PC-3 (cell line): ENCODE measurements around the gene MT1B. TPM values are rescaled to one million over a fixed set of nuclear protein-coding genes. Genes with fewer than 3 reads are reported as not detected.
A peak's percentile ranks its signal among the peaks of the same experiment; 100 is the strongest.

ENCODE experiments used
- ATAC-seq: fragments of 200-7000 bp; cut with Tn5 transposase; 2 replicates; pipeline ENCODE4 v1.9.1; 2020; ENCODE audit warnings: mild to moderate bottlenecking, moderate library complexity
- BruUV-seq: library from RNA; stranded (reverse); fragments of 400-500 nt; replicated peaks from 2 replicates; lab custom pipeline; 2021; lab: Mats Ljungman, UMichigan
- CTCF ChIA-PET: fragments of 300-600 bp; sonication (Branson Sonifier 250); formaldehyde crosslinking; loops from one replicate; lab custom pipeline; 2022; ENCODE audit warnings: antibody characterized with exemption; lab: Charles Lee
- POLR2A ChIA-PET: fragments of 300-600 bp; sonication (Branson Sonifier 250); formaldehyde crosslinking; loops from one replicate; lab custom pipeline; 2022; ENCODE audit warnings: antibody characterized with exemption; ENCODE audit not compliant: unreplicated experiment; lab: Charles Lee
- DNase-seq: peaks from one replicate; pipeline ENCODE4 v3.0.0-alpha.2; 2015
- H2AFZ ChIP-seq: fragments of 300-600 bp; sonication (generic); 2 replicates; pipeline ENCODE4 v1.6.0; 2016; ENCODE audit warnings: antibody characterized with exemption, low read length
- H3F3A ChIP-seq: fragments of 300-600 bp; sonication (generic); one replicate; pipeline ENCODE4 v1.6.0; 2017; ENCODE audit warnings: antibody characterized with exemption, low read length, control low read depth, mild to moderate bottlenecking; ENCODE audit not compliant: unreplicated experiment
- H3K27ac ChIP-seq: fragments of 300-600 bp; sonication (generic); 2 replicates; pipeline ENCODE4 v1.5.1; 2016; ENCODE audit warnings: mild to moderate bottlenecking, low read length
- H3K27me3 ChIP-seq: fragments of 300-600 bp; sonication (generic); 2 replicates; pipeline ENCODE4 v1.6.1; 2016; ENCODE audit warnings: low read length, mixed read lengths
- H3K36me3 ChIP-seq: fragments of 300-600 bp; sonication (generic); 2 replicates; pipeline ENCODE4 v1.6.1; 2016; ENCODE audit warnings: low read depth, mixed run types, low read length, mixed read lengths
- H3K4me1 ChIP-seq: fragments of 300-600 bp; sonication (generic); 2 replicates; pipeline ENCODE4 v1.5.1; 2016; ENCODE audit warnings: low read length; ENCODE audit not compliant: insufficient read depth
- H3K4me2 ChIP-seq: fragments of 300-600 bp; sonication (generic); 2 replicates; pipeline ENCODE4 v1.6.0; 2016; ENCODE audit warnings: low read length
- H3K4me3 ChIP-seq: fragments of 300-600 bp; sonication (generic); 2 replicates; pipeline ENCODE4 v1.5.1; 2016; ENCODE audit warnings: mild to moderate bottlenecking, low read length, mixed read lengths
- H3K79me2 ChIP-seq: fragments of 300-600 bp; sonication (generic); 2 replicates; pipeline ENCODE4 v1.6.1; 2017; ENCODE audit warnings: low read length, mixed read lengths
- H3K9ac ChIP-seq: fragments of 300-600 bp; sonication (generic); 2 replicates; pipeline ENCODE4 v1.6.0; 2016; ENCODE audit warnings: mild to moderate bottlenecking, low read length
- H3K9me2 ChIP-seq: fragments of 300-600 bp; sonication (generic); replicated peaks from 2 replicates; pipeline ENCODE4 v1.6.1; 2016; ENCODE audit warnings: mixed run types, low read length, mixed read lengths
- H3K9me3 ChIP-seq: fragments of 300-600 bp; sonication (generic); 2 replicates; pipeline ENCODE4 v1.6.1; 2016; ENCODE audit warnings: low read length, mixed read lengths
- H4K20me1 ChIP-seq: fragments of 300-600 bp; sonication (generic); 2 replicates; pipeline ENCODE4 v1.6.1; 2016; ENCODE audit warnings: low read length, mixed read lengths
- CTCF ChIP-seq: fragments of 300-600 bp; sonication (generic); conservative IDR thresholded peaks from 2 replicates; pipeline ENCODE4 v1.5.1; 2017; ENCODE audit warnings: antibody characterized with exemption, low read depth, mild to moderate bottlenecking, low read length
- EZH2 ChIP-seq: fragments of 300-600 bp; sonication (generic); IDR thresholded peaks from one replicate; pipeline ENCODE4 v1.6.1; 2017; ENCODE audit warnings: antibody characterized with exemption, mild to moderate bottlenecking, low read length; ENCODE audit not compliant: unreplicated experiment
- EZH2phosphoT487 ChIP-seq: fragments of 300-600 bp; sonication (generic); IDR thresholded peaks from 2 replicates; pipeline ENCODE4 v1.6.1; 2018; ENCODE audit warnings: mild to moderate bottlenecking, antibody characterized with exemption, low read length, borderline replicate concordance
- intact Hi-C: fragments of 100-400 bp; cut with micrococcal nuclease; formaldehyde crosslinking; loops from 2 replicates; pipeline ENCODE4 v1.9.0; 2023
- total RNA-seq: library from RNA; depleted of rRNA; stranded (reverse); fragments of >200 nt; gene quantifications from 2 replicates; pipeline ENCODE4 v1.2.3, GENCODE V29; 2014

Gene MT1B
- total RNA-seq, 1 experiment from 2014 or later: not detected

- H3K4me2 ChIP-seq: no peak overlapping the region
- H3K9me3 ChIP-seq: no peaks in the 10 kb centered on the region
- no peak overlapping the region for H3K4me3 ChIP-seq
- CTCF ChIA-PET: no interaction called here
- H3K4me1 ChIP-seq: peaks cover 9% of the 10 kb centered on the region
- H3K9me2 ChIP-seq: no peaks in the 10 kb centered on the region
- no peaks in the 10 kb centered on the region for H4K20me1 ChIP-seq
- H3K27ac ChIP-seq: no peak overlapping the region
- H3K27me3 ChIP-seq: no peaks in the 10 kb centered on the region
- no TSS peak for BruUV-seq
- DNase-seq (no peak), ATAC-seq (no peak)
- no peak overlapping the region for H3K9ac ChIP-seq
- POLR2A ChIA-PET: no interaction called here
- no peaks in the 10 kb centered on the region for H3K36me3 ChIP-seq
- no peak for TF ChIP-seq EZH2phosphoT487
- no peak for TF ChIP-seq EZH2
- no peak for TF ChIP-seq CTCF
- H3K79me2 ChIP-seq: no peaks in the 10 kb centered on the region
- H2AFZ ChIP-seq: no peak overlapping the region
- intact Hi-C loops: no loop called here
- no peaks in the 10 kb centered on the region for H3F3A ChIP-seq
Measured at GRCh38 chr16:56623637-56624036, 28.0 kb upstream of the MT1B start.

GRCh38 chr16:56625140-56625942 is 26.3 kb upstream of the MT1B start, which contains the start of gene MT1E:
MT1E (plus strand) TSS chr16:56625781; CDS start chr16:56625852, 71 bp downstream.
- peaks cover 9% of the 10 kb centered on the region for H3K4me1 ChIP-seq
- no peaks in the 10 kb centered on the region for H3K9me2 ChIP-seq
- no peak within 1 kb of the TSS for H2AFZ ChIP-seq
- intact Hi-C loops: no loop called here
- H3K4me3 ChIP-seq: no peak within 1 kb of the TSS
- CTCF ChIA-PET: no interaction called here
- DNase-seq (no peak), ATAC-seq (no peak)
- no peaks in the 10 kb centered on the region for H3K9me3 ChIP-seq
- H3F3A ChIP-seq: no peaks in the 10 kb centered on the region
- POLR2A ChIA-PET: no interaction called here
- H3K36me3 ChIP-seq: no peaks in the 10 kb centered on the region
- H3K79me2 ChIP-seq: no peaks in the 10 kb centered on the region
- no peak within 1 kb of the TSS for H3K27ac ChIP-seq
- BruUV-seq: no TSS peak
- H3K4me2 ChIP-seq: 0 out of 2 replicates have a peak within 1 kb of the TSS, but pooled peaks have one; percentile 72
- TF ChIP-seq EZH2: no peak
- H3K27me3 ChIP-seq: no peaks in the 10 kb centered on the region
- H3K9ac ChIP-seq: no peak within 1 kb of the TSS
- H4K20me1 ChIP-seq: no peaks in the 10 kb centered on the region

- CTCF ChIA-PET: interaction anchor here (0.9 kb wide), 1 partner anchor 25 kb away, joined by 3 read pairs; no protein-coding TSS in a partner anchor
- DNase-seq (no peak), ATAC-seq (no peak)
- intact Hi-C loops: loop anchor here (2.0 kb wide), 1 partner anchor 19 kb away; no protein-coding TSS in a partner anchor
- no TSS peak for BruUV-seq
- TF ChIP-seq EZH2phosphoT487 (no peak), EZH2 (no peak), CTCF (no peak)
- POLR2A ChIA-PET: interaction anchor here (0.6 kb wide), 1 partner anchor 322 kb away, joined by 4 read pairs; no protein-coding TSS in a partner anchor
- no peaks in the 10 kb centered on the region for H3F3A ChIP-seq
- no peak overlapping the region for H3K9ac ChIP-seq
- H4K20me1 ChIP-seq: no peaks in the 10 kb centered on the region
- H3K4me3 ChIP-seq: no peak overlapping the region
- H3K36me3 ChIP-seq: no peaks in the 10 kb centered on the region
- H3K27me3 ChIP-seq: no peaks in the 10 kb centered on the region
- peaks cover 9% of the 10 kb centered on the region for H3K4me1 ChIP-seq
- no peak overlapping the region for H2AFZ ChIP-seq
- no peaks in the 10 kb centered on the region for H3K9me2 ChIP-seq
- H3K9me3 ChIP-seq: no peaks in the 10 kb centered on the region
- H3K27ac ChIP-seq: no peak overlapping the region
- H3K79me2 ChIP-seq: no peaks in the 10 kb centered on the region
- no peak overlapping the region for H3K4me2 ChIP-seq
Measured at GRCh38 chr16:56625943-56626654, 25.6 kb upstream of the MT1B start.
